GM18499 (cell line): ENCODE data around the gene LAMB2.

ENCODE experiments used
- ATAC-seq: cut with Tn5 transposase; IDR thresholded peaks from one replicate; pipeline ENCODE4 v1.9.1; 2021; ENCODE audit warnings: moderate number of reproducible peaks; ENCODE audit not compliant: insufficient read depth, unreplicated experiment

The LAMB2 gene

GRCh38 chr3:49079270-49079669 lies 53.6 kb downstream of the LAMB2 start:
- no peak for ATAC-seq

DNA sequence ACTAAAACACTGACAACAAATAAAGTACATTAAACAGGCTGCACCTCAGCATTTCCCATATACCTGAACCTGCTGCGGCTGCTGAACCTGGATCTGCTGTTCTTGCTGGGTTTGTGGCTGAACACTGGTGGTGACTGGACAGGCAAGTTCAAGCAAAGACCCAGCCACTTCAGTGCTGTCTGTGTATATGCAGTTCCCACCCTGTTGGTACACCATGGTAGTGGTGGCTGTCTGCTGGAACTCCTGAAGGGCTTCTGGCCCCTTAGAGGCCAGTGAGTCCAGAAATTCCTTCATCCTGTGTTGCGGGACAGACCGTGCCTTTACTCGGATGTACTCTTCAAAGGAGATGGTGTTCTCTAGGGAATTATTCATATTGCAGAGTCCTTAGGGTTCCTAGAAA lies 56.2 kb downstream of the LAMB2 start:
- no peak for ATAC-seq

- no peak for ATAC-seq
These were observed 56.7 kb downstream of the LAMB2 start for GRCh38 chr3:49076116-49076515.
